ENCODE data around the gene CTDSP1. TPM values are rescaled to one million over a fixed set of nuclear protein-coding genes. Genes with fewer than 3 reads are reported as not detected.
A peak's percentile ranks its signal among the peaks of the same experiment; 100 is the strongest.

Gene CTDSP1
- total and polyA plus RNA-seq, 4 donors = 38.3 to 76.5 (median 56.6) TPM

GRCh38 chr2:218354850-218355443, 44.7 kb upstream of the CTDSP1 start:
- Histone ChIP-seq H3K4me3 (ENCODE audit: low read depth in 1 of 3, low read length in 3 of 3) (no peak overlapping the region), H3K9me3 (ENCODE audit: control insufficient read depth in 4 of 4, low read length in 3 of 4) (peaks cover 0 to 4% (median 1%) of the 10 kb centered on the region in 4 donors), H3K27ac (ENCODE audit: low read depth in 1 of 2, low read length in 2 of 2) (no peak overlapping the region), H3K27me3 (ENCODE audit: control insufficient read depth in 4 of 4, insufficient read depth in 4 of 4, low read length in 3 of 4) (no peaks in the 10 kb centered on the region), H3K4me1 (ENCODE audit: control insufficient read depth in 4 of 4, insufficient read depth in 4 of 4, low read length in 3 of 4) (peaks cover 0 to 7% (median 4%) of the 10 kb centered on the region in 4 donors), H3K36me3 (ENCODE audit: control insufficient read depth in 4 of 4, insufficient read depth in 3 of 4, low read depth in 1 of 4, low read length in 3 of 4) (no peaks in the 10 kb centered on the region), H3K9ac (ENCODE audit: low read depth in 1 of 2, low read length in 2 of 2) (no peak overlapping the region)
- TF ChIP-seq, protein P1, sequence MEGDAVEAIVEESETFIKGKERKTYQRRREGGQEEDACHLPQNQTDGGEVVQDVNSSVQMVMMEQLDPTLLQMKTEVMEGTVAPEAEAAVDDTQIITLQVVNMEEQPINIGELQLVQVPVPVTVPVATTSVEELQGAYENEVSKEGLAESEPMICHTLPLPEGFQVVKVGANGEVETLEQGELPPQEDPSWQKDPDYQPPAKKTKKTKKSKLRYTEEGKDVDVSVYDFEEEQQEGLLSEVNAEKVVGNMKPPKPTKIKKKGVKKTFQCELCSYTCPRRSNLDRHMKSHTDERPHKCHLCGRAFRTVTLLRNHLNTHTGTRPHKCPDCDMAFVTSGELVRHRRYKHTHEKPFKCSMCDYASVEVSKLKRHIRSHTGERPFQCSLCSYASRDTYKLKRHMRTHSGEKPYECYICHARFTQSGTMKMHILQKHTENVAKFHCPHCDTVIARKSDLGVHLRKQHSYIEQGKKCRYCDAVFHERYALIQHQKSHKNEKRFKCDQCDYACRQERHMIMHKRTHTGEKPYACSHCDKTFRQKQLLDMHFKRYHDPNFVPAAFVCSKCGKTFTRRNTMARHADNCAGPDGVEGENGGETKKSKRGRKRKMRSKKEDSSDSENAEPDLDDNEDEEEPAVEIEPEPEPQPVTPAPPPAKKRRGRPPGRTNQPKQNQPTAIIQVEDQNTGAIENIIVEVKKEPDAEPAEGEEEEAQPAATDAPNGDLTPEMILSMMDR (IDR thresholded peaks at IDR 0.05; ENCODE audit: low read depth, low read length, missing input control) = no peak
- no peak for TF ChIP-seq FOXA2 (IDR thresholded peaks at IDR 0.05)
- no peak for TF ChIP-seq ATF3 (IDR thresholded peaks at IDR 0.05)
- TF ChIP-seq JUND (IDR thresholded peaks at IDR 0.05) = no peak
- TF ChIP-seq, protein P2, sequence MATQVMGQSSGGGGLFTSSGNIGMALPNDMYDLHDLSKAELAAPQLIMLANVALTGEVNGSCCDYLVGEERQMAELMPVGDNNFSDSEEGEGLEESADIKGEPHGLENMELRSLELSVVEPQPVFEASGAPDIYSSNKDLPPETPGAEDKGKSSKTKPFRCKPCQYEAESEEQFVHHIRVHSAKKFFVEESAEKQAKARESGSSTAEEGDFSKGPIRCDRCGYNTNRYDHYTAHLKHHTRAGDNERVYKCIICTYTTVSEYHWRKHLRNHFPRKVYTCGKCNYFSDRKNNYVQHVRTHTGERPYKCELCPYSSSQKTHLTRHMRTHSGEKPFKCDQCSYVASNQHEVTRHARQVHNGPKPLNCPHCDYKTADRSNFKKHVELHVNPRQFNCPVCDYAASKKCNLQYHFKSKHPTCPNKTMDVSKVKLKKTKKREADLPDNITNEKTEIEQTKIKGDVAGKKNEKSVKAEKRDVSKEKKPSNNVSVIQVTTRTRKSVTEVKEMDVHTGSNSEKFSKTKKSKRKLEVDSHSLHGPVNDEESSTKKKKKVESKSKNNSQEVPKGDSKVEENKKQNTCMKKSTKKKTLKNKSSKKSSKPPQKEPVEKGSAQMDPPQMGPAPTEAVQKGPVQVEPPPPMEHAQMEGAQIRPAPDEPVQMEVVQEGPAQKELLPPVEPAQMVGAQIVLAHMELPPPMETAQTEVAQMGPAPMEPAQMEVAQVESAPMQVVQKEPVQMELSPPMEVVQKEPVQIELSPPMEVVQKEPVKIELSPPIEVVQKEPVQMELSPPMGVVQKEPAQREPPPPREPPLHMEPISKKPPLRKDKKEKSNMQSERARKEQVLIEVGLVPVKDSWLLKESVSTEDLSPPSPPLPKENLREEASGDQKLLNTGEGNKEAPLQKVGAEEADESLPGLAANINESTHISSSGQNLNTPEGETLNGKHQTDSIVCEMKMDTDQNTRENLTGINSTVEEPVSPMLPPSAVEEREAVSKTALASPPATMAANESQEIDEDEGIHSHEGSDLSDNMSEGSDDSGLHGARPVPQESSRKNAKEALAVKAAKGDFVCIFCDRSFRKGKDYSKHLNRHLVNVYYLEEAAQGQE (IDR thresholded peaks at IDR 0.05) = no peak
- TF ChIP-seq SP1 (IDR thresholded peaks at IDR 0.05) = peak; percentile 48
- no peak for TF ChIP-seq NR2F2 (IDR thresholded peaks at IDR 0.05)
- no peak for TF ChIP-seq GABPA (IDR thresholded peaks at IDR 0.05 in 1 of 2, conservative IDR thresholded peaks at IDR 0.05 in 1 of 2)
- TF ChIP-seq EGR1 (IDR thresholded peaks at IDR 0.05; ENCODE audit: low read depth in 2 of 2) = no peak
- no peak for TF ChIP-seq YY1 (IDR thresholded peaks at IDR 0.05)
- no peak for TF ChIP-seq TAF1 (conservative IDR thresholded peaks at IDR 0.05)
- peak; percentile 46 for TF ChIP-seq HNF4G (IDR thresholded peaks at IDR 0.05)
- TF ChIP-seq MAX (IDR thresholded peaks at IDR 0.05) = no peak
- no peak for TF ChIP-seq ZBTB33 (IDR thresholded peaks at IDR 0.05)
- TF ChIP-seq HNF4A (conservative IDR thresholded peaks at IDR 0.05) = peak; percentile 48 to 78
- peak in 1 of 2 donors; percentile 35 for TF ChIP-seq RAD21 (IDR thresholded peaks at IDR 0.05)
- TF ChIP-seq RXRA (IDR thresholded peaks at IDR 0.05) = peak in 1 of 2 donors; percentile 48
- TF ChIP-seq FOXA1 (IDR thresholded peaks at IDR 0.05) = no peak
- no peak for DNase-seq (ENCODE audit: low spot score)
- WGBS = 59% methylated on average over 20 of the region's 20 CpGs

Data from liver (tissue), 9 donors.